ENCODE data around the gene MOGAT1.
A peak's percentile ranks its signal among the peaks of the same experiment; 100 is the strongest.

- no peak for TF ChIP-seq EZH2 (IDR thresholded peaks at IDR 0.05)
- TF ChIP-seq, protein P1, sequence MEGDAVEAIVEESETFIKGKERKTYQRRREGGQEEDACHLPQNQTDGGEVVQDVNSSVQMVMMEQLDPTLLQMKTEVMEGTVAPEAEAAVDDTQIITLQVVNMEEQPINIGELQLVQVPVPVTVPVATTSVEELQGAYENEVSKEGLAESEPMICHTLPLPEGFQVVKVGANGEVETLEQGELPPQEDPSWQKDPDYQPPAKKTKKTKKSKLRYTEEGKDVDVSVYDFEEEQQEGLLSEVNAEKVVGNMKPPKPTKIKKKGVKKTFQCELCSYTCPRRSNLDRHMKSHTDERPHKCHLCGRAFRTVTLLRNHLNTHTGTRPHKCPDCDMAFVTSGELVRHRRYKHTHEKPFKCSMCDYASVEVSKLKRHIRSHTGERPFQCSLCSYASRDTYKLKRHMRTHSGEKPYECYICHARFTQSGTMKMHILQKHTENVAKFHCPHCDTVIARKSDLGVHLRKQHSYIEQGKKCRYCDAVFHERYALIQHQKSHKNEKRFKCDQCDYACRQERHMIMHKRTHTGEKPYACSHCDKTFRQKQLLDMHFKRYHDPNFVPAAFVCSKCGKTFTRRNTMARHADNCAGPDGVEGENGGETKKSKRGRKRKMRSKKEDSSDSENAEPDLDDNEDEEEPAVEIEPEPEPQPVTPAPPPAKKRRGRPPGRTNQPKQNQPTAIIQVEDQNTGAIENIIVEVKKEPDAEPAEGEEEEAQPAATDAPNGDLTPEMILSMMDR (IDR thresholded peaks at IDR 0.05 in 2 of 3, conservative IDR thresholded peaks at IDR 0.05 in 1 of 3; ENCODE audit: borderline replicate concordance in 1 of 3, insufficient read depth in 1 of 3, low read depth in 2 of 3, low read length in 2 of 3): no peak
- no peak for TF ChIP-seq POLR2A (IDR thresholded peaks at IDR 0.05; ENCODE audit: borderline replicate concordance, extremely low read depth, insufficient read depth, insufficient read length)
- TF ChIP-seq MAX (IDR thresholded peaks at IDR 0.05): peak; percentile 80
Measured at GRCh38 chr2:222709191-222709891, 37.9 kb downstream of the MOGAT1 start.

Measured in HCT116 (cell line).